ENCODE results near the gene CREB3L2. TPM values are rescaled to one million over a fixed set of nuclear protein-coding genes. Genes with fewer than 3 reads are reported as not detected.
A peak's percentile ranks its signal among the peaks of the same experiment; 100 is the strongest.
"Not testable (repeated sequence)": the region's sequence is repeated elsewhere in the genome, so short reads cannot be mapped to it uniquely, and the experiment has no call there.

CREB3L2 gene
- total RNA-seq (31.5 TPM), polyA plus RNA-seq (20.7 TPM)

- under 1% methylated on average over 47 of the region's 47 CpGs for WGBS
- peak; percentile 29 for DNase-seq (ENCODE audit: extremely low spot score)
- no peaks in the 10 kb centered on the region for H3K4me1 ChIP-seq (ENCODE audit: insufficient read depth)
- peak within 1 kb of the TSS; percentile 60 for H3K4me3 ChIP-seq (ENCODE audit: low read depth, low read length)
- no peaks in the 10 kb centered on the region for H3K36me3 ChIP-seq (ENCODE audit: insufficient read depth)
- peak within 1 kb of the TSS; percentile 77 for H3K27ac ChIP-seq (ENCODE audit: low read depth)
Observed at GRCh38 chr7:138001529-138002095, at the start of gene CREB3L2. TSS of gene CREB3L2 (minus strand) at chr7:138002086. CDS start at chr7:138001705, 381 bp downstream.

DNA sequence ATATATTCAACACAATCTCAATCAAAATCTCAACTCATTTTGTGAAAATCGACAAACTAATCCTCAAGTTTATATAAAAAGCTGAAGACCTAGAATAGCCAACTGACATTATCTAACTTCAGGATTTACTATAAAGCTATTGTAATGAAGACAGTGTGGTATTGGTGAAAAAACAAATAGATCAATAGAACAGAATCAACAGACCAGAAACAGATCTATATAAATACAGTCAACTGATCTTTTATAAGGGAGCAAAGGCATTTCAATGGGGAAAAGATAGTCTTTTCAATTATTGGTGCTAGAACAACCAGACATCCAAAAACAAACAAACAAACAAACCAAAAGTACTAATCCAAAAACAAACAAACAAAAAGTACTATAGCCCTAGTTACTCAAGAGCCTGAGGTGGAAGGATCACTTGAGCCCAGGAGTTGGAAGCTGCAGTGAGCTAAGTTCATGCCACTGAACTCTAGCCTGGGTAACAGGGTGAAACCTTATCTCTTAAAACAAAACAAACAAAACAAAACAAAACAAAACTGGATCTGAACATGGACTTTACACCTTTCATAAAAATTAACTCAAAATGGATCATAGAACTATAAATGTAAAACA, 47.7 kb upstream of the CREB3L2 start:
- no peak overlapping the region for H3K27ac ChIP-seq (ENCODE audit: low read depth)
- H3K36me3 ChIP-seq (ENCODE audit: insufficient read depth): no peaks in the 10 kb centered on the region
- H3K4me1 ChIP-seq (ENCODE audit: insufficient read depth): no peaks in the 10 kb centered on the region
- H3K4me3 ChIP-seq (ENCODE audit: low read depth, low read length): no peak overlapping the region
- WGBS: 59% methylated on average over 1 of the region's 1 CpG
- no peak for DNase-seq (ENCODE audit: extremely low spot score)

DNA sequence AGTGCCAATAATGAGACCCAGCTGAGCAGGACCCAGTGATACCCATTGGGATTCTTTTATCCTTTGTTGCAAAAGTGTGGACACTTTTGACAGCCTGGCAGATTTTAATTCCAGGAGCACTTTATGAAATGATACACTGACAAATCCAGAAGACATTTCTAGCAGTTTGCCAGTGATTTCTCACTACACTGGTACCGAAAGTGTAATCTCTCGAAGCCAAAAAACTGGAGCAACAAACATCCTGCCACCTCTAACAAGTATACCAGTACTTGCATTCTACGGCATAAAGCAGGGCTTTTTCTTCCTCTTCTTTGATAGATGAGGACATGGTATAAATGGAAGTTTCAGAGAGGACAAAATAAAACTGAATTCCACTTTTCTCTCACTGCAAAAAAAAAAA, 46.0 kb upstream of the CREB3L2 start:
- H3K4me3 ChIP-seq (ENCODE audit: low read depth, low read length): no peak overlapping the region
- H3K27ac ChIP-seq (ENCODE audit: low read depth): no peak overlapping the region
- no peak for DNase-seq (ENCODE audit: extremely low spot score)
- WGBS: 92% methylated on average over 3 of the region's 3 CpGs
- no peaks in the 10 kb centered on the region for H3K4me1 ChIP-seq (ENCODE audit: insufficient read depth)
- H3K36me3 ChIP-seq (ENCODE audit: insufficient read depth): no peaks in the 10 kb centered on the region

GRCh38 chr7:138044897-138045296, 43.0 kb upstream of the CREB3L2 start:
- no peak for DNase-seq (ENCODE audit: extremely low spot score)
- Histone ChIP-seq H3K4me1 (ENCODE audit: insufficient read depth) (no peaks in the 10 kb centered on the region), H3K27ac (ENCODE audit: low read depth) (no peak overlapping the region), H3K36me3 (ENCODE audit: insufficient read depth) (no peaks in the 10 kb centered on the region), H3K4me3 (ENCODE audit: low read depth, low read length) (no peak overlapping the region)
- WGBS: 92% methylated on average over 2 of the region's 2 CpGs

DNA sequence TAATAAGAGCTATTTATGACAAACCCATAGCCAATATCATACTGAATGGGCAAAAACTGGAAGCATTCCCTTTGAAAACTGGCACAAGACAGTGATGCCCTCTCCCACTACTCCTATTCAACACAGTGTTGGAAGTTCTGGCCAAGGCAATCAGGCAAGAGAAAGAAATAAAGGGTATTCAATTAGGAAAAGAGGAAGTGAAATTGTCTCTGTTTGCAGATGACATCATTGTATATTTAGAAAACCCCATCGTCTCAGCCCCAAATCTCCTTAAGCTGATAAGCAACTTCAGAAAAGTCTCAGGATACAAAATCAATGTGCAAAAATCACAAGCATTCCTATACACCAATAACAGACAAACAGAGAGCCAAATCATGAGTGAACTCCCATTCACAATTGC, 38.2 kb upstream of the CREB3L2 start:
- not testable (repeated sequence) for H3K4me3 ChIP-seq (ENCODE audit: low read depth, low read length); H3K27ac ChIP-seq (ENCODE audit: low read depth); H3K36me3 ChIP-seq (ENCODE audit: insufficient read depth); H3K4me1 ChIP-seq (ENCODE audit: insufficient read depth); DNase-seq (ENCODE audit: extremely low spot score)
- WGBS: 32% methylated on average over 1 of the region's 1 CpG

GRCh38 chr7:138036135-138036534, 34.2 kb upstream of the CREB3L2 start:
- no peak overlapping the region for H3K4me3 ChIP-seq (ENCODE audit: low read depth, low read length)
- H3K4me1 ChIP-seq (ENCODE audit: insufficient read depth): no peaks in the 10 kb centered on the region
- H3K27ac ChIP-seq (ENCODE audit: low read depth): no peak overlapping the region
- H3K36me3 ChIP-seq (ENCODE audit: insufficient read depth): no peaks in the 10 kb centered on the region
- 65% methylated on average over 2 of the region's 2 CpGs for WGBS
- DNase-seq (ENCODE audit: extremely low spot score): no peak

GRCh38 chr7:138033241-138033640, 31.4 kb upstream of the CREB3L2 start:
- Histone ChIP-seq H3K4me1 (ENCODE audit: insufficient read depth) (no peaks in the 10 kb centered on the region), H3K4me3 (ENCODE audit: low read depth, low read length) (no peak overlapping the region)
- 92% methylated on average over 4 of the region's 4 CpGs for WGBS

GRCh38 chr7:138032770-138033169, 30.9 kb upstream of the CREB3L2 start:
- Histone ChIP-seq H3K4me3 (ENCODE audit: low read depth, low read length) (no peak overlapping the region), H3K27ac (ENCODE audit: low read depth) (no peak overlapping the region), H3K36me3 (ENCODE audit: insufficient read depth) (no peaks in the 10 kb centered on the region), H3K4me1 (ENCODE audit: insufficient read depth) (no peaks in the 10 kb centered on the region)
- DNase-seq (ENCODE audit: extremely low spot score): no peak
- WGBS: 67% methylated on average over 3 of the region's 3 CpGs

More at GRCh38 chr7:138033241-138033640, 31.4 kb upstream of the CREB3L2 start:
- Histone ChIP-seq H3K27ac (ENCODE audit: low read depth) (no peak overlapping the region), H3K36me3 (ENCODE audit: insufficient read depth) (no peaks in the 10 kb centered on the region)
- DNase-seq (ENCODE audit: extremely low spot score): no peak

GRCh38 chr7:138032186-138032585, 30.3 kb upstream of the CREB3L2 start:
- DNase-seq (ENCODE audit: extremely low spot score): no peak
- H3K36me3 ChIP-seq (ENCODE audit: insufficient read depth): no peaks in the 10 kb centered on the region
- no peaks in the 10 kb centered on the region for H3K4me1 ChIP-seq (ENCODE audit: insufficient read depth)
- no peak overlapping the region for H3K4me3 ChIP-seq (ENCODE audit: low read depth, low read length)
- H3K27ac ChIP-seq (ENCODE audit: low read depth): no peak overlapping the region

- Histone ChIP-seq H3K27ac (ENCODE audit: low read depth) (no peak overlapping the region), H3K36me3 (ENCODE audit: insufficient read depth) (no peaks in the 10 kb centered on the region), H3K4me3 (ENCODE audit: low read depth, low read length) (no peak overlapping the region), H3K4me1 (ENCODE audit: insufficient read depth) (no peaks in the 10 kb centered on the region)
- no peak for DNase-seq (ENCODE audit: extremely low spot score)
- 87% methylated on average over 7 of the region's 7 CpGs for WGBS
Observed at GRCh38 chr7:138030679-138031351, 28.9 kb upstream of the CREB3L2 start.

GRCh38 chr7:138029941-138030340, 28.1 kb upstream of the CREB3L2 start:
- Histone ChIP-seq H3K4me3 (ENCODE audit: low read depth, low read length) (no peak overlapping the region), H3K4me1 (ENCODE audit: insufficient read depth) (no peaks in the 10 kb centered on the region), H3K27ac (ENCODE audit: low read depth) (no peak overlapping the region), H3K36me3 (ENCODE audit: insufficient read depth) (no peaks in the 10 kb centered on the region)
- 87% methylated on average over 2 of the region's 2 CpGs for WGBS
- no peak for DNase-seq (ENCODE audit: extremely low spot score)

DNA sequence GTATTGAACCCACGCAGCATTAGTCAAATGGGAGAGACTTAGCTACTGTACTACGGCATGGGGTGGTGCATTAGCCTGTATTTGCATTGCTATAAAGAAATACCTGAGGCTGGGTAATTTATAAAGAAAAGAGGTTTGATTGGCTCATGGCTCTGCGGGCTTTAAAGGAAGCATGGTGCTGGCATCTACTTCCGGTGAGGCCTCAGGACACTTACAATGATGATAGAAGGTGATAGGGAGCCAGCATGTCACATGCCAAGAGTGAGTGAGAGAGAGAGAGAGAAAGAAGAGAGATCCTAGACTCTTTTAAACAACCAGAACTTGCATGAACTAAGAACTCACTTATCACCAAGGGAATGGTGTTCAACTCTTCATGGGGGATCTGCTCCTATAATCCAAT, 27.2 kb upstream of the CREB3L2 start:
- H3K27ac ChIP-seq (ENCODE audit: low read depth): no peak overlapping the region
- 90% methylated on average over 4 of the region's 4 CpGs for WGBS
- no peaks in the 10 kb centered on the region for H3K36me3 ChIP-seq (ENCODE audit: insufficient read depth)
- H3K4me3 ChIP-seq (ENCODE audit: low read depth, low read length): no peak overlapping the region
- DNase-seq (ENCODE audit: extremely low spot score): no peak
- H3K4me1 ChIP-seq (ENCODE audit: insufficient read depth): no peaks in the 10 kb centered on the region

DNA sequence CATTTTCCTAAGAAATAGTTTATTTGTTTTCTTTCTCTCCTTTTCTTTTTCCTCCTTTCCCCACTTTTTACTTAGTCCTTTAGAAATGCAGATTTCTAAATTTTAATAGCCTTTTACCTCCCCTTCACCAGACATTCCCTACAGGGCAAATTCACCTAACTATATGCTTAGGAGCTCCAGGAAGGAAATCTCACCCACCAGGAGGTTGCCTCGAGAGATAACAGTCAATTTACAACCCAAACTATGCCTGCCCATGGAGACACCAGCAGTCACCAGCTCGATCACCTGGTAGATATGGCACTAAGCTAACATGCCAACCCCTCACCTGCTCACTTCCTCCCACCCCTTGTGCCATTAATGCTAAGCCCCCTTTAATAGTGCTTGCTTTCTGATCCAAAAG, 25.2 kb upstream of the CREB3L2 start:
- no peak for DNase-seq (ENCODE audit: extremely low spot score)
- WGBS: 26% methylated on average over 2 of the region's 2 CpGs
- no peak overlapping the region for H3K4me3 ChIP-seq (ENCODE audit: low read depth, low read length)

More for the DNA sequence above, 25.2 kb upstream of the CREB3L2 start:
- Histone ChIP-seq H3K27ac (ENCODE audit: low read depth) (no peak overlapping the region), H3K4me1 (ENCODE audit: insufficient read depth) (no peaks in the 10 kb centered on the region), H3K36me3 (ENCODE audit: insufficient read depth) (peaks cover 2% of the 10 kb centered on the region)

Data from urinary bladder (tissue), 4 donors.